Left lung (tissue), 10 donors: ENCODE results near the gene MAT2A. TPM values are rescaled to one million over a fixed set of nuclear protein-coding genes. Genes with fewer than 3 reads are reported as not detected.

Experiments used
- ATAC-seq: fragments of 200-7000 bp; cut with Tn5 transposase; one replicate; pipeline ENCODE4 v1.9.1; 2020; ENCODE audit warnings: moderate library complexity
- DNase-seq, 4 donors: peaks; one replicate each; pipeline ENCODE4 v3.0.0-alpha.2; 2013 to 2020
- H3K27ac ChIP-seq, 2 donors: fragments of 200-600 bp; sonication (generic) in 1 of 2; one replicate each; pipeline versions ENCODE4 v1.5.0 to v1.8.0; 2020 to 2021
- H3K27me3 ChIP-seq, 2 donors: fragments of 200-600 bp; sonication (generic) in 1 of 2; one replicate each; pipeline versions ENCODE4 v1.5.0 to v1.8.0; 2020 to 2021
- H3K36me3 ChIP-seq, 2 donors: fragments of 200-600 bp; sonication (generic) in 1 of 2; one replicate each; pipeline versions ENCODE4 v1.5.0 to v1.8.0; 2020 to 2021
- H3K4me1 ChIP-seq, 2 donors: fragments of 200-600 bp; one replicate each; pipeline ENCODE4 v1.8.0; 2021
- H3K4me3 ChIP-seq, 2 donors: fragments of 200-600 bp; sonication (generic) in 1 of 2; one replicate each; pipeline versions ENCODE4 v1.5.0 to v1.8.0; 2020 to 2021; ENCODE audit warnings: mild to moderate bottlenecking in 1 of 2
- H3K9me3 ChIP-seq, 2 donors: fragments of 200-600 bp; sonication (generic) in 1 of 2; one replicate each; pipeline versions ENCODE4 v1.5.0 to v1.8.0; 2020 to 2021
- intact Hi-C, 2 donors: fragments of 100-400 bp; cut with DNase I; formaldehyde crosslinking; loops; one replicate each; pipeline versions ENCODE4 v1.11.2 to v1.14.2; 2022
- polyA plus RNA-seq, 6 donors: library from polyadenylated mRNA; unstranded; fragments of 120-200 nt; gene quantifications; one replicate each; pipeline ENCODE4 v1.2.1, GENCODE V29; 2013; ENCODE audit not compliant: insufficient read length in 6 of 6
- total RNA-seq, 2 donors: library from RNA; stranded (reverse); fragmentation: NEBNext Ultra II Directional; extraction: Animal tissue kit (Norgen Biotek cat#: 25700); gene quantifications; one replicate each; pipeline ENCODE4 v1.2.1, GENCODE V29; 2021
- TF ChIP-seq, protein P1 (sequence below), 2 donors: fragments of 200-600 bp; sonication (generic) in 1 of 2; IDR thresholded peaks; one replicate each; pipeline versions ENCODE4 v1.5.0 to v1.8.0; 2021; ENCODE audit warnings: antibody characterized with exemption in 2 of 2
- donor health status: DM: no; HTN: yes; CAD: no.
- donor health status: DM: no; HTN: no; CAD: no.

The MAT2A gene
- total and polyA plus RNA-seq, 8 donors, result 135 to 341 (median 295) TPM

DNA sequence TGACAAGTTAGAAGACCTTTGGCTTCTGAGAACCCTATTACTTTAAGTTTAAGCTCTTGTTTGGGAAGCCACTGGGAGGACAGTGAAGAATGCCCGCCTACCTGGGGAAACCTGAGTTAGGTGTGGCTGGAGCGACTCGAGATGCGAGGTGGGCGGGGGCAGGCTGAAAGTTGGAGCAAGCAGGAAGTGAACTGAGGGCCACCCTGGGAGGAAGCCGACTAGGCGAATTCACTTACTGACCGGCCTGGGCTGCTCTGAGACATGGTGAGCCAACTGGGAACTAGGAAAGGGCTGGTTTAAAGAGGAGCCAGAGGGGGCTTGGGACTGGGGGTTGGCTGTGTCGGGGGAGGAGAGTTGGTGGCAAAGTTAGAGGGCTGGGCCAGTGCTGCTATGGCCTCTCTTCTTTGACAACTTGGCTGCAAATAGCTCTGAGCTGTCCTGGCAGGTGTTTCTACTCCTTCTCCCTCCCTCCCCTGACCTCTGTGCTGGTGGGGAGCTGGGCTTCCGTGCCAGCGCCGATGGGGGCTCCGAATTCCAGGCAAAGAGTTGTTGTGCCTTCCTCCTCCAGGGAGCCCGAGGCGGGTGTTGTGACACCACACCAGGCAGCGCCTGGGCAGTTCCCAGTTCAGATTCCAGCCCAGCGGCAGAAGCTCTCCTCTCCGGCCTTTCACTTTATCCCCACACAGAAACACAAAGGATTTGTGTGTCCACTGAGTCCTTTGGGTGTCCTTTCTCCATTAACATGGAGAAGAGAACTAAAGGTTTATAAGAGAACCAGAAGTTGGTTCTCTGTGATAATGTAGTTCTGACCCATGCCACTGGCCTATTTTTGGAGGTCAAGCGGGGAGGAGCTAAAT, 38.6 kb downstream of the MAT2A start, which contains the start of gene VAMP8:
Gene VAMP8, plus strand, starts transcription at position 201 of the 857 bp plus-strand sequence. Its CDS starts 61 bp downstream, at position 262.
- Histone ChIP-seq H3K9me3 (no peaks in the 10 kb centered on the region), H3K4me3 (peak within 1 kb of the TSS; percentile 35 to 59), H3K36me3 (peaks cover 0 to 20% of the 10 kb centered on the region in 2 donors), H3K4me1 (peaks cover 22 to 63% of the 10 kb centered on the region in 2 donors), H3K27ac (peak within 1 kb of the TSS; percentile 90 to 91), H3K27me3 (no peaks in the 10 kb centered on the region)
- intact Hi-C loops, result no loop called here
- peak in 3 of 4 donors; percentile 69 to 91 (median 88) for DNase-seq
- peak; percentile 88 for ATAC-seq
- TF ChIP-seq, protein P1, sequence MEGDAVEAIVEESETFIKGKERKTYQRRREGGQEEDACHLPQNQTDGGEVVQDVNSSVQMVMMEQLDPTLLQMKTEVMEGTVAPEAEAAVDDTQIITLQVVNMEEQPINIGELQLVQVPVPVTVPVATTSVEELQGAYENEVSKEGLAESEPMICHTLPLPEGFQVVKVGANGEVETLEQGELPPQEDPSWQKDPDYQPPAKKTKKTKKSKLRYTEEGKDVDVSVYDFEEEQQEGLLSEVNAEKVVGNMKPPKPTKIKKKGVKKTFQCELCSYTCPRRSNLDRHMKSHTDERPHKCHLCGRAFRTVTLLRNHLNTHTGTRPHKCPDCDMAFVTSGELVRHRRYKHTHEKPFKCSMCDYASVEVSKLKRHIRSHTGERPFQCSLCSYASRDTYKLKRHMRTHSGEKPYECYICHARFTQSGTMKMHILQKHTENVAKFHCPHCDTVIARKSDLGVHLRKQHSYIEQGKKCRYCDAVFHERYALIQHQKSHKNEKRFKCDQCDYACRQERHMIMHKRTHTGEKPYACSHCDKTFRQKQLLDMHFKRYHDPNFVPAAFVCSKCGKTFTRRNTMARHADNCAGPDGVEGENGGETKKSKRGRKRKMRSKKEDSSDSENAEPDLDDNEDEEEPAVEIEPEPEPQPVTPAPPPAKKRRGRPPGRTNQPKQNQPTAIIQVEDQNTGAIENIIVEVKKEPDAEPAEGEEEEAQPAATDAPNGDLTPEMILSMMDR (IDR thresholded peaks at IDR 0.05), result no peak

DNA sequence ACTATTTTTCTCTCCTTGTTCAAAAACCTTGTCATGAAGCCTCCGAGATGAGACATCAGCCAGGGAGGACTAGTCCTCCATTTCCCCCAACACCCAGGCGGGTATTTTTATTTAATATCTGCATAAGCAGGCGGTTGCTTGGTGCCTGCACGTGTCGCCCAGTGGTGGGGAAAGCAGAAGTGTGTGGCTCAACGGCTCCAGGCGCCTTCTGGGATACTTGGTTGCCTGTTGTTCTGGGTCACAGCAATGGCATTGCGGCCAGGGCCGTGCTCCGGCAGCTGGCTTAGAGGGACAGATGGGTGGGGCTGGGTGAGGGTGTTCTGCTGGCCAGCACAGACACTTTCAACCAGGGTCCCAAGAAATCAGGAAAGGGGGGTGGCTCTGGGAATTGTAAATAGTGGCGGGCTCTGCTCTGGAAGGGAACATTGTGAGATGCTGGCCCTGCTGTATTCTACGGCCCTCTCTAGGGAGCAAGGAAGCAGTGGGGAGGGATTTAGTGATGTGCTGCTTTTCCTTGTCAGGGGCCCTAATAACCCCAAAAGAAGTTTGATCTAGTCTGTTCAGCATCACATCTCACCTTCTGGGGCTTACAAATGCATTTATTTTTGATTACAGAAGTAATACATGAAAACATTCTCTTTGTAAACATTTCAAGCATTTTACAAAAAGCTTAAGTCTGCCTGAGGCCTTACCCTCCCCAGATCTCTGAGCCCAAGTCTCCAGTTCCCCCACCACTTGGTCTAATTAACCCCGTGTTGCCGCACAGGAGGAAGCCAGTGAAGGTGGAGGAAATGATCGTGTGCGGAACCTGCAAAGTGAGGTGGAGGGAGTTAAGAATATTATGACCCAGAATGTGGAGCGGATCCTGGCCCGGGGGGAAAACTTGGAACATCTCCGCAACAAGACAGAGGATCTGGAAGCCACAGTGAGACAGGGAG, 39.5 kb downstream of the MAT2A start:
- peaks cover 0 to 25% of the 10 kb centered on the region in 2 donors for H3K36me3 ChIP-seq
- peak overlapping the region; percentile 90 to 91 for H3K27ac ChIP-seq
- H3K4me3 ChIP-seq, result peak overlapping the region; percentile 35 to 59
- peak; percentile 76 for ATAC-seq
- peak in 3 of 4 donors; percentile 47 to 89 (median 82) for DNase-seq
- intact Hi-C loops, result no loop called here
- H3K9me3 ChIP-seq, result no peaks in the 10 kb centered on the region
- peaks cover 22 to 72% of the 10 kb centered on the region in 2 donors for H3K4me1 ChIP-seq
- TF ChIP-seq, protein P1 (IDR thresholded peaks at IDR 0.05), result peak in 1 of 2 donors; percentile 11
- no peaks in the 10 kb centered on the region for H3K27me3 ChIP-seq

DNA sequence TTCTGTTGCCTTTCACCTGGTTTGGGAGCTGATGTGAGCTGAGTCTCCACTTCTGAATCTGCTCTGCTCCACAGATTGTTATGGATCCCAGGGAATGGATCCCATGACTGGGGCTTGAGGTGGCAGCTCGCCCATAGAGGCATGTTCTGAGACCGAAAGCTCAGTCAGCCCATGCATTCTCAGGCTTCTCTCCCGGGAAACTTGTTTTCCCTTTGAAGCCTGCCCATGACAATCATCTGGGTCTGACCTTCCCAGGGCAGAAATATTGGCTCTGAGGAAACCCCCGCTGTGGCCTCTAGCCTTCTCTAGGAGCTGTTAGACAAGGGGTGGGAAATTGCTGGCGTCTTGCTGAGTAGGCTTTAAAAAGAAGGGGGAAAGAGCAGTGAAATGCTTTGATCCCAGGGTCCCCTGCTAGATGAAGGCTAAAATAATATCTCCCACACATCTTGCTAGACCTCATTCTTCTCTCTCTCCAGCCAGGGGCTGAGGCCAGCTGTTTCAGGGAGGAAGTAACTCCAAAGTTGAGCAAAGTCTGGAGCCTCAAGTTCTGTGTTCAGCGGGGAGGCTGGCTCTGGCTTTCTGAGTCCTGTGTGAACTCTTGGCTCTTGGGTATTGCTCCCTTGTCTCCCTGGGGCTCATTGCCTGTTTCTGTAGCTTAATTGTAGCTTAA, 40.4 kb downstream of the MAT2A start:
- peaks cover 22 to 81% of the 10 kb centered on the region in 2 donors for H3K4me1 ChIP-seq
- peak overlapping the region; percentile 90 to 91 for H3K27ac ChIP-seq

DNA sequence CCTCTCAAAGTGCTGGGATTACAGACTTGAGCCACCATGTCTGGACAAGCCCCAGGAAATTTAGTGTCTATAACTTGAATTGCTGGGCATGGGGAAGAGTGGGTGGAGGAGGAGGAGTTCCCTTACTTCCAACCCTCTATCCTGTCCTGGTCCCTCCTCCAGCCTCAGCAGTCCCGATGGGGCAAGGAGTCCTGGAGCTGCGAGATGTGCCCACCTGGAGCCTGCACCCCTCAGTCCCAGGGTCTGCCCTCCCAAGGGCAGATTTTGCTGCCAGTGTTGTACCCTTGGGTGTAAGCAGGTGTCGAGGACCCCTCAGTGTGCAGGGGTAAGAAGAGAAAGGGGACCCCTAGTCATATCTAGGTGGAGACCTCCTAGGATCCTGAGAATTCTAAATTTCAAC, 41.2 kb downstream of the MAT2A start:
- Histone ChIP-seq H3K4me1 (peaks cover 27 to 89% of the 10 kb centered on the region in 2 donors), H3K27me3 (no peaks in the 10 kb centered on the region), H3K36me3 (peaks cover 0 to 25% of the 10 kb centered on the region in 2 donors), H3K9me3 (no peaks in the 10 kb centered on the region), H3K4me3 (peak overlapping the region in 1 of 2 donors; percentile 59), H3K27ac (peak overlapping the region; percentile 90 to 91)
- intact Hi-C loops, result no loop called here
- no peak for ATAC-seq
- no peak for DNase-seq
- TF ChIP-seq, protein P1 (IDR thresholded peaks at IDR 0.05), result no peak

More for the DNA sequence above, 40.4 kb downstream of the MAT2A start:
- intact Hi-C loops, result no loop called here
- peak; percentile 7 for ATAC-seq
- Histone ChIP-seq H3K9me3 (no peaks in the 10 kb centered on the region), H3K36me3 (peaks cover 0 to 25% of the 10 kb centered on the region in 2 donors), H3K27me3 (no peaks in the 10 kb centered on the region), H3K4me3 (peak overlapping the region in 1 of 2 donors; percentile 59)
- peak in 1 of 4 donors; percentile 40 for DNase-seq
- TF ChIP-seq, protein P1 (IDR thresholded peaks at IDR 0.05), result no peak
